AG09309 (cell line): ENCODE results near the gene SGPL1.

Source experiments
- DNase-seq: peaks from one replicate; pipeline ENCODE4 v3.0.0-alpha.2; 2010; ENCODE audit warnings: low read depth
- H3K4me3 ChIP-seq: 2 replicates; pipeline ENCODE4 v1.5.1; 2011; ENCODE audit warnings: mild to moderate bottlenecking, low read depth, low read length, moderate library complexity; ENCODE audit not compliant: control insufficient read depth
- TF ChIP-seq, protein P1 (sequence below): IDR thresholded peaks from 2 replicates; pipeline ENCODE4 v1.5.1; 2011; ENCODE audit warnings: mild to moderate bottlenecking, low read depth, low read length, inconsistent platforms; ENCODE audit not compliant: insufficient read depth, control insufficient read depth; ENCODE audit errors: missing control alignments

The SGPL1 gene

DNA sequence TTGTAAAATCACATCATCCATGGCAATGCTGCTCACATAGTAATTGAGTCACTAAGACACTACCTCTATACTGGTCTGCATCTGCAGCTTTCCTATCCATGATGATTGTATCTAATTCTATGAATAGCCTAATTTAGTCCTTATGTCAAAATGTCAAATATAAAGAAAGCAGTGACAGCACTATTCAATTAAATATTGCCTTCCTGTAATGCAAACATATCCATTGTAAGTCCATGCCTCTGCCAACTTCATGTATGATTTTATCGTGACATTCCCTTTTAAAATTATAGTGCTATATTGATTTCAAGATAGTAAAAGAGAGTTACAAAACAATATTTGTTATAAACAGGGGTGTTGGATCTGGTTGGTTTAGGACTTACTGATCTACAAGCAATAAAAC, 4.8 kb upstream of the SGPL1 start:
- TF ChIP-seq, protein P1, sequence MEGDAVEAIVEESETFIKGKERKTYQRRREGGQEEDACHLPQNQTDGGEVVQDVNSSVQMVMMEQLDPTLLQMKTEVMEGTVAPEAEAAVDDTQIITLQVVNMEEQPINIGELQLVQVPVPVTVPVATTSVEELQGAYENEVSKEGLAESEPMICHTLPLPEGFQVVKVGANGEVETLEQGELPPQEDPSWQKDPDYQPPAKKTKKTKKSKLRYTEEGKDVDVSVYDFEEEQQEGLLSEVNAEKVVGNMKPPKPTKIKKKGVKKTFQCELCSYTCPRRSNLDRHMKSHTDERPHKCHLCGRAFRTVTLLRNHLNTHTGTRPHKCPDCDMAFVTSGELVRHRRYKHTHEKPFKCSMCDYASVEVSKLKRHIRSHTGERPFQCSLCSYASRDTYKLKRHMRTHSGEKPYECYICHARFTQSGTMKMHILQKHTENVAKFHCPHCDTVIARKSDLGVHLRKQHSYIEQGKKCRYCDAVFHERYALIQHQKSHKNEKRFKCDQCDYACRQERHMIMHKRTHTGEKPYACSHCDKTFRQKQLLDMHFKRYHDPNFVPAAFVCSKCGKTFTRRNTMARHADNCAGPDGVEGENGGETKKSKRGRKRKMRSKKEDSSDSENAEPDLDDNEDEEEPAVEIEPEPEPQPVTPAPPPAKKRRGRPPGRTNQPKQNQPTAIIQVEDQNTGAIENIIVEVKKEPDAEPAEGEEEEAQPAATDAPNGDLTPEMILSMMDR, result no peak

DNA sequence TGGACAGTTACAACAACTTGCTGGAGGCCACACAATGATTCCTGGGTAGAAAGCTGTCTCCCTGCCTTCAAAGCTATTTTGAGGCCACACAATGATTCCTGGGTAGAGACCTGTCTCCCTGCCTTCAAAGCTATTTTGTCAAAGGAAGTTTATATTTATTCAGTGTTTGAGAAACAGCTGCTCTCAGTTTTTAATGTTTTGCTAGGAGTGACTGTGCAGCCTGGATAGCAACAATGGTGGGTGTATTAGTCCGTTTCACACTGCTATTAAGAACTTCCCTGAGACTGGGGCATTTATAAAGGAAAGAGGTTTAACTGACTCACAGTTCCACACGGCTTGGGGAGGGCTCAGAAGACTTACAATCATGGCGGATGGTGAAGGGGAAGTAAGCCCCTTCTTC, 3.9 kb upstream of the SGPL1 start:
- DNase-seq, result no peak
- TF ChIP-seq, protein P1, result no peak
- H3K4me3 ChIP-seq, result no peak overlapping the region

More for the DNA sequence above, 4.8 kb upstream of the SGPL1 start:
- DNase-seq, result no peak
- no peak overlapping the region for H3K4me3 ChIP-seq

DNA sequence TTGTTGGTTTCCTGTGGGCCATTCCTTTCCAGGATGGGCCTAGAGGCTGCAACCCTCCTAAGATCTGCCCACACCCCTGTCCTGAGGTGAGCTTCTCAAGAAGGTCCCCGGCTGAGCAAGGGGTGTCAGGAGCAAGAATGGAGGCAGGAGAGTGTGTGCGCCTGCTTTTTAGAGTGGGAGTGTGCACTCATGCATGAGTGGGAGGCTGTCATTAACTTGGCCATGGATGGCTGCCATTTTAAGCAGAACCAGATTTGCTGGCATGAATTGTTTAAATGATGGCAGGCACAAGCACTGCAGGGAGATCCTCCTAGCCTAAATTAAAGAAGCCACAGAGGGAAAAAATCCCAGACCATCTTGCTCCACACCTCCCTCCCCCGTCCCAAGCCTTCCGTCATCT, 2.9 kb upstream of the SGPL1 start:
- no peak overlapping the region for H3K4me3 ChIP-seq
- TF ChIP-seq, protein P1, result no peak
- no peak for DNase-seq

DNA sequence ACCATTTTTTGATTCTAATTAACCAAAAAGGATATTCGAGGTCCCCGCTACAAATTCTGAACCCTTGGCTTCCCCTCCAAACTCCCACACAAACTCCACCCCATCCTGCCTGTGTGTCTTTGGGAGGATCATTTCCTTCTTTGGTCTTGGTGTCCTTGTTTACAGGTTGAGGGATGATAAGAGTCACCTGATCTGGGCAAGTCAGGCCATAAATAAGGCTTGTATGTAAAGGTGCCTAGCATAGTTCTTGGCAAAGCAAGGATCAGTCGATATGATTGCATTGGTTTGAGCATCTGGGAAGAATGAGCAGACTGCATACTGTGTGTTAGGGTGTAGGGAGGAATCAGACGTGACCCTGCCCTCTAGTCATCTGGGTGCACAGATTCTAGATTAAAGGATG, 1.6 kb upstream of the SGPL1 start:
- H3K4me3 ChIP-seq, result no peak overlapping the region
- no peak for DNase-seq
- TF ChIP-seq, protein P1, result no peak

DNA sequence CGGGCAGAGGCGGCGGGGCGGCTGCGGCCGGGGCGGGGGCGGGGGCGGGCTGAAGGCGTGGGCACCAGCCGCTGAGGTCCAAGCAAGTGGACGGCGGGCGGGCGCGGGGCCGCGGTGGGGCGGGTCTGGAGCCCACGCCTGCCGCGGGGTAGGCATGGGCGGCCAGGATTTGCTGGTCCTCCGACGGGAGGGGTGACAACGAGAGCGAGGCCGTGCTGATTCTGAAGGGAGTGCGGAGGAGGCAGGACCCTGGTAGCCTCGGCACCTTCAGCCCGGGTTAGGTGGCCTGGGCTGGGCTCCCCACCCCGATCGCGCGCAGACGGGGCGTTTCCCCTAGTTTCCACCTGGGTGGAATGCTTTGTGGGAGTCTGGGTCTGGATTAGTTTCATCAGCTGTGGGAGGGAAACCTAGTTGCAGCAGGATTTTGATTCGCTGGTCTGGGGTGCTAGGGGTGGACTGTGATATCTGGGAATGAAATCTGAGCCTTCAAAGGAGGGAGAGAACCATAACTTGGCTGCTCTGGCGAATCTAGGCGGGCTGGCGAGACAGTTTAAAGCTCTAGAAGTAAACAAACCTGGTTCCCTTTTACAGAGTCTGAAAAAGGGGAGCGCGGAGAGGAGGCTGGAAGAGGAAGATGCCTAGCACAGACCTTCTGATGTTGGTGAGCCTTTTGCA, 609 bp downstream of the SGPL1 start:
- peak overlapping the region; percentile 84 for H3K4me3 ChIP-seq
- TF ChIP-seq, protein P1, result peak; percentile 16
- DNase-seq, result peak; percentile 63

DNA sequence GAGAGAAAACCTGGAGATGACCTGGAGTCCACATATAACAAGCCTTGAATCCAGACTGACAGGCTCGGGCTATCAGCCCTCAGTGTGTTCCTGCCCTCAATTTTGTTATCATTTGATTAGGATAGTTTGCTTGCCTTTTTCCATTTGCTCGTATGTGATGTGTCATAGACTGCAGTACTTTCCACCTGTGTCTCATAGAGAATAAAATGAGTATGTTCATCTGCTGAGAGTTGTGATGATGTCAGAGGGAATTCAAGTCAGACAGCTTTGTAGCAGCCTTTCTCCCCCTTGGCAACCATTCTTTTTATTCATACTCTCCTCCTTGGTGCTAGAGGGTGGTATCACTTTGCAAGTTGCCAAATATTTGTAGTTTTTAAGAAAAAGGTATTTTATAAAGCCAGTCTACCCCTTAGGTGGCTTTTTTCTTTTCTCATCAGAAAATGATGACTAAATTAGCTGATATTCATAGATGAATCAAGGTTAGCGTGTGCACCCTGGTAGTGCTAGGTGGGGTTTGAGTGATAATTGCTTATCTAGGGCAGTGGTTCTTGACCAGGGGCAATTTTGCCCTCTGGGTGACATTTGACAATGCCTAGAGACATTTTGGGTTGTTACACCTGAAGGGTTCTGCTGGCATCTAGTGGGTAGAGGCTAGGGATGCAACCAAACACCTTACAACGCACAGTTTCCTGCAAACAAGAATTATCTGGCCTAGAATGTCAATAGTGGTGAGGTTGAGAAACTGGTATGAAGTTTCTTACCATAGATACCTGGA, 5.4 kb downstream of the SGPL1 start:
- no peak overlapping the region for H3K4me3 ChIP-seq
- TF ChIP-seq, protein P1, result no peak
- DNase-seq, result no peak
